Neural crest cell (in vitro differentiated cells): Measurements from ENCODE around the gene YIPF4. TPM values are rescaled to one million over a fixed set of nuclear protein-coding genes. Genes with fewer than 3 reads are reported as not detected.

Source experiments
- DNase-seq: peaks from one replicate; pipeline ENCODE4 v3.0.0; 2021; ENCODE audit warnings: low read depth, mixed read lengths, low spot score
- H3K27ac Mint-ChIP-seq: one replicate; pipeline ENCODE4 v1.8.0; 2021; ENCODE audit warnings: mild to moderate bottlenecking, mixed read lengths; ENCODE audit not compliant: unreplicated experiment
- H3K27me3 Mint-ChIP-seq: 2 replicates; pipeline ENCODE4 v1.8.0; 2021; ENCODE audit warnings: low read depth, mild to moderate bottlenecking, mixed read lengths
- H3K36me3 Mint-ChIP-seq: 2 replicates; pipeline ENCODE4 v1.8.0; 2021; ENCODE audit warnings: low read depth, mild to moderate bottlenecking, mixed read lengths
- H3K4me1 Mint-ChIP-seq: 2 replicates; pipeline ENCODE4 v1.8.0; 2021; ENCODE audit warnings: mixed read lengths
- H3K4me3 Mint-ChIP-seq: one replicate; pipeline ENCODE4 v1.8.0; 2021; ENCODE audit warnings: mild to moderate bottlenecking, mixed read lengths
- H3K9me3 Mint-ChIP-seq: 2 replicates; pipeline ENCODE4 v1.8.0; 2021; ENCODE audit warnings: mixed read lengths
- long read RNA-seq: library from polyadenylated mRNA; unstranded; transcript quantifications from one replicate; pipeline ENCODE4 v2.0.0, GENCODE V29; 2020
- total RNA-seq: library from RNA; stranded (reverse); gene quantifications from 2 replicates; pipeline ENCODE4 v1.2.1, GENCODE V29; 2021
- TF ChIP-seq, protein P1 (sequence below): fragments of 200-600 bp; sonication (generic); conservative IDR thresholded peaks from 2 replicates; pipeline ENCODE4 v1.5.0; 2021; ENCODE audit warnings: antibody characterized with exemption, mild to moderate bottlenecking

Gene YIPF4
- total RNA-seq: 27.8 and 31.6 TPM in 2 replicates
- long read RNA-seq, full-length matches to known transcripts: 88 of 101 reads
- long read RNA-seq, partial matches to known transcripts: 3 of 101 reads
- long read RNA-seq, other reads (novel, unspliced or antisense): 10 of 101 reads

DNA sequence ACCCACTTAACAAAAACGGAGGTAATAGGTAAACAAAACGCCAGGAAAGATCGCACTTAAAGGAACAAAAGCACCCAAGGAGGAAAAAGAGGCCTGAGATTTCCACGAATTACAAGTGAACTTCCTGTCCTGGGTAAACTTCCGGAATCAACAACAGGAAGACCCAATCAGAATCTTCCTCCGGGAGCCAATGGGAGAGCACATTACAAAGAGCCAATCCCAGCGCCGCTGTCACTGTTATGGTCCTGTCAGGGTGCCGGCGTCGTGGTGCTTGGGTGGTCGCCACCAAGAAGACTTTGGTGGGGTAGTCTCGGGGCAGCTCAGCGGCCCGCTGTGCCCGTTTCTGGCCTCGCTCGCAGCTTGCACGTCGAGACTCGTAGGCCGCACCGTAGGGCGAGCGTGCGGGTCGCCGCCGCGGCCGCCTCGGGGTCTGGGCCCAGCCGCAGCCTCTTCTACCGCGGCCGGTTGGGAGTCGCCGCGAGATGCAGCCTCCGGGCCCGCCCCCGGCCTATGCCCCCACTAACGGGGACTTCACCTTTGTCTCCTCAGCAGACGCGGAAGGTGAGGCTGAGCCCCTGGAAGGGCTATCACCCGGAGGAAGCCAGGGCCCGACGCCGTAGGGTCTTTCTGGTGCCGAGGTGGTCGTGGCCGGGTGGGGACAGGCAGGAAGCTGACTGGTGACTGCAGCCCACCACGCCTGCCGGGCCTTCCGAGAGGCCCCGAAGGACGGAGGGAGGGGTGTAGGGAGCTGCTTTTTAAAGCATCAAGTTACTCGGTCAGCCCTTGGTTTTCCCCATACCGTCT is at the start of gene YIPF4:
YIPF4 (plus strand) TSS at position 231 of the 804 bp plus-strand sequence; CDS start at position 483, 252 bp downstream.
- H3K27me3 Mint-ChIP-seq: peaks cover 12% of the 10 kb centered on the region
- peak within 1 kb of the TSS; percentile 95 for H3K27ac Mint-ChIP-seq
- TF ChIP-seq, protein P1, sequence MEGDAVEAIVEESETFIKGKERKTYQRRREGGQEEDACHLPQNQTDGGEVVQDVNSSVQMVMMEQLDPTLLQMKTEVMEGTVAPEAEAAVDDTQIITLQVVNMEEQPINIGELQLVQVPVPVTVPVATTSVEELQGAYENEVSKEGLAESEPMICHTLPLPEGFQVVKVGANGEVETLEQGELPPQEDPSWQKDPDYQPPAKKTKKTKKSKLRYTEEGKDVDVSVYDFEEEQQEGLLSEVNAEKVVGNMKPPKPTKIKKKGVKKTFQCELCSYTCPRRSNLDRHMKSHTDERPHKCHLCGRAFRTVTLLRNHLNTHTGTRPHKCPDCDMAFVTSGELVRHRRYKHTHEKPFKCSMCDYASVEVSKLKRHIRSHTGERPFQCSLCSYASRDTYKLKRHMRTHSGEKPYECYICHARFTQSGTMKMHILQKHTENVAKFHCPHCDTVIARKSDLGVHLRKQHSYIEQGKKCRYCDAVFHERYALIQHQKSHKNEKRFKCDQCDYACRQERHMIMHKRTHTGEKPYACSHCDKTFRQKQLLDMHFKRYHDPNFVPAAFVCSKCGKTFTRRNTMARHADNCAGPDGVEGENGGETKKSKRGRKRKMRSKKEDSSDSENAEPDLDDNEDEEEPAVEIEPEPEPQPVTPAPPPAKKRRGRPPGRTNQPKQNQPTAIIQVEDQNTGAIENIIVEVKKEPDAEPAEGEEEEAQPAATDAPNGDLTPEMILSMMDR: no peak
- DNase-seq: peak; percentile 92
- H3K36me3 Mint-ChIP-seq: no peaks in the 10 kb centered on the region
- H3K9me3 Mint-ChIP-seq: no peaks in the 10 kb centered on the region
- H3K4me1 Mint-ChIP-seq: peaks cover 12% of the 10 kb centered on the region
- peak within 1 kb of the TSS; percentile 90 for H3K4me3 Mint-ChIP-seq

DNA sequence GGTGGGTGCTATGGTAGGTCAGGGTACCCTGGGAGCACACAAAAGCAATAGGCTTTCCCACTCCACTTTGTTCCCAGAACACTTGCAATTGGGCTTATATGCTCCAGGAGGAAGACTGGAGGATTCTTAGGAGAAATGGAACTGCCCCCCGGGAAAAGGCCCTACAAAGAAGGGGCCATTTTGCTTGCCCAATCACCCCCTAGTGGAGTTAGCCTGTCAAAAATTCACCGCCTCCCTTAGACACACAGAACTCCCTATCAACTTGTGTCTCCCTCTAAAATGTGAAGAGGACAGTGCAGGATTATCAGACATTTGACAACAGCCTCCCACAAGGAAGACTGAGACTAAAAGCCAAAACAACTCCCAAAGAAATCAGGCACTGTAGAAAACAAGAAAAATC is 49.5 kb upstream of the YIPF4 start:
- no peak overlapping the region for H3K27ac Mint-ChIP-seq
- H3K27me3 Mint-ChIP-seq: no peaks in the 10 kb centered on the region
- TF ChIP-seq, protein P1: no peak
- H3K4me1 Mint-ChIP-seq: peaks cover 9% of the 10 kb centered on the region
- H3K36me3 Mint-ChIP-seq: no peaks in the 10 kb centered on the region
- no peak for DNase-seq
- no peak overlapping the region for H3K4me3 Mint-ChIP-seq
- H3K9me3 Mint-ChIP-seq: no peaks in the 10 kb centered on the region

DNA sequence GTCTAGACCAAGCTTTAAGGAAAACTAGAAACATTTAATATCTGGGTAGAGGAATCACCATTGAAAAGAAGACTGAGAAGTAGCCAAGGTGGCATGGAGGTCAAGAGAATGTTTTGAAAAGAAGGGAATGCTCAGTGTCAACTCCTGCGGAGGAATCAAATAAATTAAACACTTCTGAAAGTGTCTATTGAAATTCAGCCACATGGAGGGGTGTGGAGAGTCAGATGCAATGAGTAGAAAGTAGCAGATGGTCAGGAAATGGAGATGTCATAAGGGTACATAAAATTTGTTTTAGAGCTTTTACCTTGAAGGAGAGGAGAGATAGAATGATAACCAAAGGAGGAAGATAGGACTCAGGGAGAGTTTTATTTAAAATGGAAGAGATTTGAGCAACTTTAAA is 48.1 kb upstream of the YIPF4 start:
- H3K9me3 Mint-ChIP-seq: no peaks in the 10 kb centered on the region
- peak overlapping the region; percentile 1 for H3K27ac Mint-ChIP-seq
- H3K4me3 Mint-ChIP-seq: no peak overlapping the region
- TF ChIP-seq, protein P1: no peak
- DNase-seq: no peak
- peaks cover 9% of the 10 kb centered on the region for H3K4me1 Mint-ChIP-seq
- no peaks in the 10 kb centered on the region for H3K36me3 Mint-ChIP-seq
- no peaks in the 10 kb centered on the region for H3K27me3 Mint-ChIP-seq

DNA sequence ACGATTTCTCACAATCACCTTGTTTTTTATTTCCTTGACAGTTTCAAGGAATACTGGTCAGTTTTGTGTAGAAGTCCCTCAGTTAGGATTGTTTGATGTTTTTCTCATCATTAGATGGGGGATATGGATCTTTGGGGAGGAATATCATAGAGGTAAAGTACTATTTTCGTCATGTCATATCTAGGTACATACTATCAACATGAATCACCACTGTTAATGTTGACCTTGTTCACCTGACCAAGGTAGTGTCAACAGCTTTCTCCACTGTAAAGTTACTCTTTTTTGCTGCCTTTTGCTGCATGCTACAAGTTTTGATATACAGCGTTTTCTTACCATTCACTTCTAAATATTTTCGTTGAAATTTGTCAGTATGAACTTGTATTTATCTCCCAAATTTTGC is 45.7 kb upstream of the YIPF4 start:
- no peaks in the 10 kb centered on the region for H3K9me3 Mint-ChIP-seq
- no peak overlapping the region for H3K4me3 Mint-ChIP-seq
- no peak for DNase-seq
- peaks cover 18% of the 10 kb centered on the region for H3K4me1 Mint-ChIP-seq
- no peaks in the 10 kb centered on the region for H3K36me3 Mint-ChIP-seq
- TF ChIP-seq, protein P1: no peak
- no peak overlapping the region for H3K27ac Mint-ChIP-seq
- no peaks in the 10 kb centered on the region for H3K27me3 Mint-ChIP-seq

DNA sequence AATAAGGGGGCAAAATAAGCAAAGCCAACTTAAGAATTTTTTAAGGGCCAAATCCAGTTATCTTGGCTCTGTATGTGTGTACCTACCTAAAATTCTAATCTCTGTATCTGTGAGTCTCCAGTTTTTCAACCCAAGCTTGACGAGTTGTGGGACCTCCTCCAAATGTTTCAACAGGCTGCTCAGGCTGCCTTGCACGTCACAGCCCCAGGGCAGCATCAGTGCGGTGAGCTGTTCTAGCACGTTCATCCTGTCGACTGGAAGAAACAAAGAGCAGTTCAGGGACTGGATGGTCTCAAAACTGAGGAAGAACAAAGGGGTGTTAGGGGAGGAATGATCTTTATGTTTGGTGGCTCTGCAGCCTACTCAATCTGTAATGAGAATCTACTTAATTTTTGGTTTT is 42.4 kb upstream of the YIPF4 start:
- Mint-ChIP-seq H3K9me3 (no peaks in the 10 kb centered on the region), H3K27me3 (no peaks in the 10 kb centered on the region), H3K4me1 (peaks cover 8% of the 10 kb centered on the region), H3K4me3 (no peak overlapping the region), H3K27ac (no peak overlapping the region), H3K36me3 (no peaks in the 10 kb centered on the region)
- TF ChIP-seq, protein P1: no peak
- DNase-seq: no peak
